HUES6 (cell line): ENCODE data around the gene TERB1.
"Not testable (repeated sequence)": the region's sequence is repeated elsewhere in the genome, so short reads cannot be mapped to it uniquely, and the experiment has no call there.

Source experiments
- H3K27ac ChIP-seq: 2 replicates; pipeline ENCODE4 v1.7.0; 2013; ENCODE audit warnings: low read depth, mild to moderate bottlenecking, low read length, inconsistent platforms
- H3K27me3 ChIP-seq: 2 replicates; pipeline ENCODE4 v1.6.1; 2013; ENCODE audit warnings: low read length; ENCODE audit not compliant: control insufficient read depth, insufficient read depth
- H3K36me3 ChIP-seq: 2 replicates; pipeline ENCODE4 v1.6.1; 2013; ENCODE audit warnings: low read length; ENCODE audit not compliant: control insufficient read depth, insufficient read depth
- H3K4me1 ChIP-seq: 2 replicates; pipeline ENCODE4 v1.6.1; 2013; ENCODE audit warnings: low read length; ENCODE audit not compliant: control insufficient read depth, insufficient read depth
- H3K4me3 ChIP-seq: 2 replicates; pipeline ENCODE4 v1.5.1; 2013; ENCODE audit warnings: low read depth, low read length
- H3K9ac ChIP-seq: one replicate; pipeline ENCODE4 v1.6.1; 2013; ENCODE audit warnings: mild to moderate bottlenecking, low read length
- H3K9me3 ChIP-seq: 2 replicates; pipeline ENCODE4 v1.6.1; 2013; ENCODE audit warnings: low read depth, low read length; ENCODE audit not compliant: control insufficient read depth, insufficient read depth

TERB1 gene

GRCh38 chr16:66824006-66824405, 22.6 kb upstream of the TERB1 start:
- H3K36me3 ChIP-seq = peaks cover 83% of the 10 kb centered on the region
- no peaks in the 10 kb centered on the region for H3K27me3 ChIP-seq
- no peak overlapping the region for H3K9ac ChIP-seq
- H3K4me3 ChIP-seq = no peak overlapping the region
- H3K4me1 ChIP-seq = peaks cover 2% of the 10 kb centered on the region; the same call in 1 of the 2 replicates
- H3K27ac ChIP-seq = no peak overlapping the region
- H3K9me3 ChIP-seq = no peaks in the 10 kb centered on the region

- no peaks in the 10 kb centered on the region for H3K4me1 ChIP-seq
- H3K9me3 ChIP-seq = no peaks in the 10 kb centered on the region
- H3K27ac ChIP-seq = no peak overlapping the region
- no peaks in the 10 kb centered on the region for H3K27me3 ChIP-seq
- H3K4me3 ChIP-seq = no peak overlapping the region
- no peak overlapping the region for H3K9ac ChIP-seq
- peaks cover 90% of the 10 kb centered on the region for H3K36me3 ChIP-seq
Observed at GRCh38 chr16:66814734-66815133, 13.3 kb upstream of the TERB1 start.

GRCh38 chr16:66811043-66811442, 9.7 kb upstream of the TERB1 start:
- Histone ChIP-seq H3K27me3 (no peaks in the 10 kb centered on the region), H3K4me3 (no peak overlapping the region), H3K9me3 (no peaks in the 10 kb centered on the region), H3K36me3 (peaks cover 89% of the 10 kb centered on the region), H3K27ac (no peak overlapping the region), H3K4me1 (no peaks in the 10 kb centered on the region), H3K9ac (no peak overlapping the region)

GRCh38 chr16:66810391-66810790, 9.0 kb upstream of the TERB1 start:
- H3K9ac ChIP-seq = no peak overlapping the region
- no peaks in the 10 kb centered on the region for H3K9me3 ChIP-seq
- H3K27ac ChIP-seq = no peak overlapping the region
- H3K4me1 ChIP-seq = no peaks in the 10 kb centered on the region
- no peaks in the 10 kb centered on the region for H3K27me3 ChIP-seq
- H3K4me3 ChIP-seq = no peak overlapping the region
- peaks cover 91% of the 10 kb centered on the region for H3K36me3 ChIP-seq

GRCh38 chr16:66809765-66810164, 8.4 kb upstream of the TERB1 start:
- Histone ChIP-seq H3K36me3 (peaks cover 91% of the 10 kb centered on the region), H3K4me1 (no peaks in the 10 kb centered on the region), H3K4me3 (no peak overlapping the region), H3K27ac (no peak overlapping the region), H3K9ac (no peak overlapping the region), H3K27me3 (no peaks in the 10 kb centered on the region), H3K9me3 (no peaks in the 10 kb centered on the region)

- no peak overlapping the region for H3K27ac ChIP-seq
- H3K9me3 ChIP-seq = no peaks in the 10 kb centered on the region
- H3K9ac ChIP-seq = no peak overlapping the region
- H3K27me3 ChIP-seq = no peaks in the 10 kb centered on the region
- peaks cover 59% of the 10 kb centered on the region for H3K36me3 ChIP-seq
- H3K4me3 ChIP-seq = no peak overlapping the region
- no peaks in the 10 kb centered on the region for H3K4me1 ChIP-seq
Observed at GRCh38 chr16:66802159-66802558, 775 bp upstream of the TERB1 start.

GRCh38 chr16:66800856-66801255, 528 bp downstream of the TERB1 start:
- Histone ChIP-seq H3K9ac (no peak overlapping the region), H3K36me3 (peaks cover 46% of the 10 kb centered on the region), H3K9me3 (no peaks in the 10 kb centered on the region), H3K4me1 (no peaks in the 10 kb centered on the region), H3K4me3 (no peak overlapping the region), H3K27me3 (no peaks in the 10 kb centered on the region), H3K27ac (no peak overlapping the region)

GRCh38 chr16:66798161-66798560, 3.2 kb downstream of the TERB1 start:
- Histone ChIP-seq H3K9ac (no peak overlapping the region), H3K27ac (no peak overlapping the region), H3K4me3 (no peak overlapping the region), H3K9me3 (no peaks in the 10 kb centered on the region), H3K27me3 (no peaks in the 10 kb centered on the region), H3K4me1 (no peaks in the 10 kb centered on the region), H3K36me3 (peaks cover 20% of the 10 kb centered on the region)

- H3K36me3 ChIP-seq, H3K4me3 ChIP-seq, H3K9ac ChIP-seq, H3K4me1 ChIP-seq, H3K27ac ChIP-seq, H3K9me3 ChIP-seq, H3K27me3 ChIP-seq: not testable (repeated sequence)
Observed at GRCh38 chr16:66793984-66794383, 7.4 kb downstream of the TERB1 start.

- H3K27ac ChIP-seq = no peak overlapping the region
- no peaks in the 10 kb centered on the region for H3K36me3 ChIP-seq
- no peaks in the 10 kb centered on the region for H3K27me3 ChIP-seq
- no peak overlapping the region for H3K9ac ChIP-seq
- H3K4me3 ChIP-seq = no peak overlapping the region
- H3K9me3 ChIP-seq = no peaks in the 10 kb centered on the region
- H3K4me1 ChIP-seq = no peaks in the 10 kb centered on the region
Observed at GRCh38 chr16:66790130-66790733, 11.2 kb downstream of the TERB1 start.

GRCh38 chr16:66787427-66787826, 14.0 kb downstream of the TERB1 start:
- Histone ChIP-seq H3K9ac (no peak overlapping the region), H3K4me1 (no peaks in the 10 kb centered on the region), H3K27ac (no peak overlapping the region), H3K27me3 (no peaks in the 10 kb centered on the region), H3K4me3 (no peak overlapping the region), H3K9me3 (no peaks in the 10 kb centered on the region), H3K36me3 (no peaks in the 10 kb centered on the region)

- H3K9ac ChIP-seq = no peak overlapping the region
- no peaks in the 10 kb centered on the region for H3K9me3 ChIP-seq
- H3K4me3 ChIP-seq = no peak overlapping the region
Observed at GRCh38 chr16:66786551-66786950, 14.8 kb downstream of the TERB1 start.

More at GRCh38 chr16:66786551-66786950, 14.8 kb downstream of the TERB1 start:
- no peak overlapping the region for H3K27ac ChIP-seq
- no peaks in the 10 kb centered on the region for H3K4me1 ChIP-seq
- no peaks in the 10 kb centered on the region for H3K36me3 ChIP-seq
- H3K27me3 ChIP-seq = no peaks in the 10 kb centered on the region
